GM18507 (cell line): ENCODE measurements around the gene GPX1.

Source experiments
- DNase-seq: peaks from one replicate; pipeline ENCODE4 v3.0.0; 2011; ENCODE audit warnings: low read depth; ENCODE audit not compliant: insufficient read length; ENCODE audit errors: extremely low spot score
- FAIRE-seq: peaks from 2 replicates; lab custom pipeline; 2011; peaks lifted over from hg19 to GRCh38; lab: Jason Lieb, UNC

The GPX1 gene

GRCh38 chr3:49324768-49325167 lies 33.4 kb downstream of the GPX1 start:
- FAIRE-seq = no peak
- no peak for DNase-seq

- DNase-seq = no peak
- no peak for FAIRE-seq
Observed at GRCh38 chr3:49316696-49317457, 41.3 kb downstream of the GPX1 start.

GRCh38 chr3:49313896-49314688 lies 44.1 kb downstream of the GPX1 start:
- FAIRE-seq (peak; percentile 18), DNase-seq (no peak)

DNA sequence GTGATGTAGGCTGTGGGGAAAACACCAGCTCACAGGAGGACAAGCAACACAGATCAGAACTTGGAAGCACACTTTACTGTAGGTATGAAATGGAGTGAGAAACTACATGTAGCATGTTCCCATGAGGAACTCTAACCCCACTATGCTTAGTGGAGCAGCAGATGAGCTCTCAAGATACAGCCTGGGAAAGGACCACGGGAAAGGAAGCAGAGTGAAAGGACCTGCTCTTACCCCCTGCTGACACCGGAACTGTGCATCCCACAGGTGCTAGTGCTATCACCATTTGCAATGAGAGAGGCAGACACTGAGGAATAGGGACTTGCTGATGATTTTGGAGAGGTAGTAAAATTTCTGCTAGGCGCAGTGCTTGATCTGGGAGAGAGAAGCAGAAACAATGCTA lies 46.9 kb downstream of the GPX1 start:
- FAIRE-seq = peak; percentile 15
- DNase-seq = no peak

DNA sequence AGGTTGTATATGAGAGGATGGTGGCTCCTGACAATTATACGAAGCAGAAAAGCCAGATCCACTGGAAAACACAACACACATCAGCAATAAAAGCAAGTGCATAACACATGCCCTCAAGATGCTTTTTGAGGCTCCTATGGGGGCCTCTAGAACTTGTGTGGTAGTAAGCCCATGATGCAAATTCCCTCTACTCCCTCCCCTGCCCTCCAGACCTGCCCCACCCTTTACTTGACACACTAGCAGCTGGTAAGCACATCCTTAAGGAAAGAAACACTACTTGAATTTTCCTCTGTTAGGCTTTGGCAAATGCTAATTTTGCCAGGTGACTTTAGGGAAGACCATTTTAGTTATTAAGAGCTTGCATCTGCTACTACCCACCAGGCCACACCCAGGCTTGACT lies 47.5 kb downstream of the GPX1 start:
- DNase-seq = no peak
- FAIRE-seq = no peak
